Breast epithelium (tissue), 3 donors: ENCODE measurements around the gene PRKN.

Experiments
- POLR2AphosphoS5 ChIP-seq, 3 donors: sonication (generic); formaldehyde crosslinking; IDR thresholded peaks; one replicate each; pipeline ENCODE4 v1.6.1; 2017; ENCODE audit warnings: antibody characterized with exemption in 3 of 3
- TF ChIP-seq, protein P1 (sequence below), 3 donors: fragments of 450-650 bp; IDR thresholded peaks; one replicate each; pipeline ENCODE4 v1.5.1; 2016 to 2017; ENCODE audit warnings: antibody characterized with exemption in 3 of 3, mild to moderate bottlenecking in 3 of 3, moderate library complexity in 3 of 3

DNA sequence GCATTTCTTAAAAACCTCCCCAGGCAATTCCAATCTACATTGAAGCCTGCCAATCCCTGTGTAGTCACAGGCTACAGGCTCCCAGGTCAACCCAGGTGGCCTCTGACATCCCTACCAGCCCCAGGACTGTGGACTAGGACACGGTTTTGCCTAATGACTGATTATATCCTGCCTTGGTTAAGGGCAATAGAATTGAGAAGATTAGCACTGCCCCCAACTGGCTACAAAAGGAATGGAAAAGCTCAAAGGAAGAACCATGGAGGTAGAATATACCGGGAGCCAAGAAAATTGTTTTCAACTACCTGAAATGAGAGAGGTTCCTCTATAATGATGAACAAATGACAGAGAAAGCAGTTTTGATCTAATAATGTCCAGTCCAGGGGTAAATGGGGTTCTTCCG is 1032.6 kb downstream of the PRKN start:
- no peak for TF ChIP-seq POLR2AphosphoS5 (IDR thresholded peaks at IDR 0.05)
- TF ChIP-seq, protein P1, sequence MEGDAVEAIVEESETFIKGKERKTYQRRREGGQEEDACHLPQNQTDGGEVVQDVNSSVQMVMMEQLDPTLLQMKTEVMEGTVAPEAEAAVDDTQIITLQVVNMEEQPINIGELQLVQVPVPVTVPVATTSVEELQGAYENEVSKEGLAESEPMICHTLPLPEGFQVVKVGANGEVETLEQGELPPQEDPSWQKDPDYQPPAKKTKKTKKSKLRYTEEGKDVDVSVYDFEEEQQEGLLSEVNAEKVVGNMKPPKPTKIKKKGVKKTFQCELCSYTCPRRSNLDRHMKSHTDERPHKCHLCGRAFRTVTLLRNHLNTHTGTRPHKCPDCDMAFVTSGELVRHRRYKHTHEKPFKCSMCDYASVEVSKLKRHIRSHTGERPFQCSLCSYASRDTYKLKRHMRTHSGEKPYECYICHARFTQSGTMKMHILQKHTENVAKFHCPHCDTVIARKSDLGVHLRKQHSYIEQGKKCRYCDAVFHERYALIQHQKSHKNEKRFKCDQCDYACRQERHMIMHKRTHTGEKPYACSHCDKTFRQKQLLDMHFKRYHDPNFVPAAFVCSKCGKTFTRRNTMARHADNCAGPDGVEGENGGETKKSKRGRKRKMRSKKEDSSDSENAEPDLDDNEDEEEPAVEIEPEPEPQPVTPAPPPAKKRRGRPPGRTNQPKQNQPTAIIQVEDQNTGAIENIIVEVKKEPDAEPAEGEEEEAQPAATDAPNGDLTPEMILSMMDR (IDR thresholded peaks at IDR 0.05) = peak in 2 of 3 donors; percentile 11 to 21
